SU-DHL-6 (cell line): Measurements from ENCODE around the gene DOCK9.

Experiments
- H2AFZ ChIP-seq: fragments of 200-600 bp; sonication (generic); 2 replicates; pipeline ENCODE4 v1.6.1; 2014; ENCODE audit warnings: low read depth, mild to moderate bottlenecking, moderate library complexity, mixed read lengths, antibody characterized with exemption, low read length; ENCODE audit not compliant: severe bottlenecking
- H3F3A ChIP-seq: fragments of 200-600 bp; shearing (Covaris generic); 2 replicates; pipeline ENCODE4 v1.6.0; 2016; ENCODE audit warnings: antibody characterized with exemption, mild to moderate bottlenecking; ENCODE audit not compliant: insufficient read depth
- H3K27ac ChIP-seq: fragments of 200-600 bp; sonication (generic); 2 replicates; pipeline ENCODE4 v1.5.1; 2016; ENCODE audit warnings: low read depth, mild to moderate bottlenecking, low read length, moderate library complexity, mixed read lengths
- H3K27me3 ChIP-seq: fragments of 200-600 bp; sonication (generic), shearing (Covaris generic); 2 replicates; pipeline ENCODE4 v1.6.0; 2014; ENCODE audit warnings: mild to moderate bottlenecking, low read length
- H3K36me3 ChIP-seq: fragments of 200-600 bp; sonication (generic); 2 replicates; pipeline ENCODE4 v1.6.1; 2014; ENCODE audit warnings: mild to moderate bottlenecking, low read length, mixed read lengths
- H3K4me2 ChIP-seq: fragments of 300-600, 200-600 bp; shearing (Covaris generic), sonication (generic); 2 replicates; pipeline ENCODE4 v1.6.0; 2014; ENCODE audit warnings: low read length, low read depth, mild to moderate bottlenecking; ENCODE audit not compliant: poor library complexity, severe bottlenecking
- H3K4me3 ChIP-seq: fragments of 200-600 bp; sonication (generic); 2 replicates; pipeline ENCODE4 v1.5.1; 2014; ENCODE audit warnings: antibody characterized with exemption, low read length, mild to moderate bottlenecking, mixed read lengths; ENCODE audit not compliant: insufficient read depth, poor library complexity, severe bottlenecking
- H3K79me2 ChIP-seq: fragments of 200-600 bp; sonication (generic); 2 replicates; pipeline ENCODE4 v1.6.1; 2014; ENCODE audit warnings: mild to moderate bottlenecking, low read length, moderate library complexity; ENCODE audit not compliant: insufficient read depth
- H3K9ac ChIP-seq: fragments of 200-600 bp; sonication (generic); 2 replicates; pipeline ENCODE4 v1.7.0; 2014; ENCODE audit warnings: mild to moderate bottlenecking, low read length
- H3K9me2 ChIP-seq: fragments of 200-600 bp; sonication (generic); replicated peaks from 2 replicates; pipeline ENCODE4 v1.6.1; 2014; ENCODE audit warnings: low read length; ENCODE audit not compliant: insufficient read depth
- H3K9me3 ChIP-seq: fragments of 200-600 bp; sonication (generic); 2 replicates; pipeline ENCODE4 v1.6.1; 2014; ENCODE audit warnings: low read length, mixed read lengths; ENCODE audit not compliant: insufficient read depth
- H4K20me1 ChIP-seq: fragments of 200-600 bp; sonication (generic); 2 replicates; pipeline ENCODE4 v1.6.1; 2014; ENCODE audit warnings: low read depth, mild to moderate bottlenecking, antibody characterized with exemption, low read length, moderate library complexity, mixed read lengths
- EZH2phosphoT487 ChIP-seq: fragments of 200-600 bp; sonication (generic), shearing (Covaris generic); conservative IDR thresholded peaks from 2 replicates; pipeline ENCODE4 v1.6.1; 2018; ENCODE audit warnings: mild to moderate bottlenecking, antibody characterized with exemption, low read length, moderate library complexity, mixed read lengths
- TF ChIP-seq, protein P1 (sequence below): fragments of 200-600 bp; sonication (generic); IDR thresholded peaks from one replicate; pipeline ENCODE4 v1.5.1; 2017; ENCODE audit warnings: antibody characterized with exemption, mild to moderate bottlenecking, low read length, moderate library complexity; ENCODE audit not compliant: insufficient read depth, poor library complexity, severe bottlenecking

The DOCK9 gene

DNA sequence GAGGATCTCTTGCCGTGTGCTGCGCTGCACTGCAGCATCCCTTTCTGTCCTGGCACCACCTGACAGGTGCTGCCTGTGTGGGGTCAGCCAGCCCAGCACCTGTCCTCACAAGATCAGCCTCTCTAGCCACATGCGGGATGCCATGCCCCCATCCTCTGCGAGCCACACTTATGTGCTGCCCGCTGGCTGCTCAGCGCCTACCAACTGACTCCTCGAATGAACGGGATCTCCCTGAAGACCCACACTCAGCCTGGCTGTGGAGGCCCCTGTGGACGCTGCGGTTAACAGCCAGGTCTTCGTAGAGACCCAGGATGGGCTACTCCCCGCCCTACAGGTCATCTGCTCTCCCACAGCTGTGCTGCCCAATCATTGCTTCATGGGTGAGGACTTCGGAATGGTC lies 106.1 kb downstream of the DOCK9 start:
- no peaks in the 10 kb centered on the region for H3K27me3 ChIP-seq
- no peak overlapping the region for H3K4me2 ChIP-seq
- H3K9me2 ChIP-seq = no peaks in the 10 kb centered on the region
- H3K4me3 ChIP-seq = no peak overlapping the region
- no peak overlapping the region for H2AFZ ChIP-seq
- H4K20me1 ChIP-seq = no peaks in the 10 kb centered on the region
- H3K36me3 ChIP-seq = no peaks in the 10 kb centered on the region
- H3K9me3 ChIP-seq = no peaks in the 10 kb centered on the region
- H3K79me2 ChIP-seq = no peaks in the 10 kb centered on the region
- H3K27ac ChIP-seq = no peak overlapping the region
- H3K9ac ChIP-seq = no peak overlapping the region
- no peaks in the 10 kb centered on the region for H3F3A ChIP-seq
- TF ChIP-seq, protein P1, sequence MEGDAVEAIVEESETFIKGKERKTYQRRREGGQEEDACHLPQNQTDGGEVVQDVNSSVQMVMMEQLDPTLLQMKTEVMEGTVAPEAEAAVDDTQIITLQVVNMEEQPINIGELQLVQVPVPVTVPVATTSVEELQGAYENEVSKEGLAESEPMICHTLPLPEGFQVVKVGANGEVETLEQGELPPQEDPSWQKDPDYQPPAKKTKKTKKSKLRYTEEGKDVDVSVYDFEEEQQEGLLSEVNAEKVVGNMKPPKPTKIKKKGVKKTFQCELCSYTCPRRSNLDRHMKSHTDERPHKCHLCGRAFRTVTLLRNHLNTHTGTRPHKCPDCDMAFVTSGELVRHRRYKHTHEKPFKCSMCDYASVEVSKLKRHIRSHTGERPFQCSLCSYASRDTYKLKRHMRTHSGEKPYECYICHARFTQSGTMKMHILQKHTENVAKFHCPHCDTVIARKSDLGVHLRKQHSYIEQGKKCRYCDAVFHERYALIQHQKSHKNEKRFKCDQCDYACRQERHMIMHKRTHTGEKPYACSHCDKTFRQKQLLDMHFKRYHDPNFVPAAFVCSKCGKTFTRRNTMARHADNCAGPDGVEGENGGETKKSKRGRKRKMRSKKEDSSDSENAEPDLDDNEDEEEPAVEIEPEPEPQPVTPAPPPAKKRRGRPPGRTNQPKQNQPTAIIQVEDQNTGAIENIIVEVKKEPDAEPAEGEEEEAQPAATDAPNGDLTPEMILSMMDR = no peak
- no peak for TF ChIP-seq EZH2phosphoT487

DNA sequence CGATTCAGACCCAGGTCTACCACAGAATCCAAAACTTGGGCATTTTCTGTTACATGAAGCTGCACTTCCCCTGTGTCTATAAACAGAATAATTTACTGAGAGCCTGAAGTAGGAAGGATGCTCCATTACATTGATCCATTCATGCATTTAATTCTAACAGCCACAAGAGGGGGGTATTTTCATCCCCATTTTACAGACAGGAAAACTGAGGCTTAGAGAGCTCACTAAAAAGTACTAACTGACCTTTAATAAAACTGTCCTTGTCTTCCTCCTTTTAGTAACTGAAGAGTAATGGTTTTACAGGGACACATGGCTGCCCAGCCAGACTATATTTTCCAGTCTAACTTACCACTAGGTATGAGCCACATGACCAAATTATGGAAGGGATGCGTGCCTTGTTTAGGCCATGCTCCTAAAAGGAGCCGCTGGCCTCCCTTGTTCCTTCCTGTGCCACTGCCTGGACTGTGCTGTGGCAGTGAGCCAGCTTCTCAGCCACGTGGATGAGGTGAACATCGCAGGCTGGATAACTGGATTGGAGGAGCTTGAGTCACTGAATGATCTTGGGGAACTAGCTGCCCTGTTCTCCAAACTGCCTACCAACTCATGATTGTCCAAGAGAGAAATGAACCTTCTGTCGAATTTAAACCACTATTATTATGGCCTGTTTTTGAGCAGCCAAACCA lies 108.3 kb downstream of the DOCK9 start:
- Histone ChIP-seq H3K9ac (no peak overlapping the region), H3K79me2 (no peaks in the 10 kb centered on the region), H3K4me3 (no peak overlapping the region), H3K4me2 (no peak overlapping the region), H2AFZ (no peak overlapping the region), H3K27me3 (no peaks in the 10 kb centered on the region), H4K20me1 (no peaks in the 10 kb centered on the region), H3K9me3 (no peaks in the 10 kb centered on the region), H3K9me2 (no peaks in the 10 kb centered on the region), H3K27ac (no peak overlapping the region), H3K36me3 (no peaks in the 10 kb centered on the region), H3F3A (no peaks in the 10 kb centered on the region)
- TF ChIP-seq EZH2phosphoT487 = no peak
- TF ChIP-seq, protein P1 = peak; percentile 55

DNA sequence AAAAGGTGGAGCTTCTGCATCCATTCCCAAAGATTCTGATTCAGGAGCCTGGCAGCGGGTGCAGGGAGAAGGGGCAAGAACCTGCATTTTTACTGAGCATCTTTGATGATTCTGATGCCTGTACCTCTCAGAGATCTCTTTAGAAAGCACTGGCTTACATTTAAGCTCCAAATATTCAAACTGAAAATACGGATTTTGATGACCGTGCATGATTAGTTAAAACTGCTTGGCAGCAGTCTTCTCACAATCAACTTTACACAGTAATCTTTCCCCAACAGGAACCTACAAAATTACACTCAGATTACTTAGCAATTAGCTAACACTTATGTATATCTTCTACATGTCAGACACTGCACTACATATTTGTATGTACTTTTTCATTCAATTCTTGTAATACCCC lies 108.9 kb downstream of the DOCK9 start:
- Histone ChIP-seq H3K9me3 (no peaks in the 10 kb centered on the region), H3F3A (no peaks in the 10 kb centered on the region), H3K9ac (no peak overlapping the region), H3K79me2 (no peaks in the 10 kb centered on the region), H4K20me1 (no peaks in the 10 kb centered on the region), H3K4me2 (no peak overlapping the region), H3K36me3 (no peaks in the 10 kb centered on the region), H2AFZ (no peak overlapping the region), H3K4me3 (no peak overlapping the region), H3K9me2 (no peaks in the 10 kb centered on the region), H3K27ac (no peak overlapping the region), H3K27me3 (no peaks in the 10 kb centered on the region)
- TF ChIP-seq EZH2phosphoT487 = no peak
- TF ChIP-seq, protein P1 = no peak
